B cell (primary cell): ENCODE data around the gene SDSL. TPM values are rescaled to one million over a fixed set of nuclear protein-coding genes. Genes with fewer than 3 reads are reported as not detected.
A peak's percentile ranks its signal among the peaks of the same experiment; 100 is the strongest.

Experiments
- ATAC-seq: fragments of 200-7000 bp; cut with Tn5 transposase; one replicate; pipeline ENCODE4 v1.10.0; 2021; ENCODE audit warnings: low read depth, mild to moderate bottlenecking, moderate number of reproducible peaks, moderate library complexity
- CTCF ChIA-PET: fragments of 350-600 bp; sonication (Branson Sonifier 250); formaldehyde crosslinking; loops from one replicate; lab custom pipeline; 2021; ENCODE audit warnings: antibody characterized with exemption, inconsistent platforms; lab: Charles Lee
- POLR2A ChIA-PET: fragments of 350-600 bp; sonication (Branson Sonifier 250); formaldehyde crosslinking; loops from one replicate; lab custom pipeline; 2021; ENCODE audit warnings: antibody characterized with exemption; lab: Charles Lee
- DNase-seq: peaks from one replicate; pipeline ENCODE4 v3.0.0; 2013
- H2AFZ ChIP-seq: 2 replicates; pipeline ENCODE4 v1.6.1; 2012; ENCODE audit warnings: mild to moderate bottlenecking, low read depth, low read length; ENCODE audit not compliant: insufficient read depth, poor library complexity, severe bottlenecking
- H3K27ac ChIP-seq, 2 donors: 1 replicate in 1 of 2; 2 replicates in 1 of 2; pipeline ENCODE4 v1.5.1; 2012 to 2013; ENCODE audit warnings: low read length in 2 of 2, mild to moderate bottlenecking in 2 of 2, moderate library complexity in 1 of 2
- H3K27me3 ChIP-seq, 4 experiments: fragments of 200-600 bp in 1 of 4; sonication (generic) in 1 of 4; replicated peaks in 1 of 4; 1 replicate in 2 of 4; 2 replicates in 2 of 4; pipeline versions ENCODE4 v1.6.1 to v1.7.0; 2013 to 2016; ENCODE audit warnings: low read length in 3 of 4, mild to moderate bottlenecking in 2 of 4, mixed read lengths in 1 of 4, moderate library complexity in 1 of 4; ENCODE audit not compliant: insufficient read depth in 4 of 4, control insufficient read depth in 3 of 4; ENCODE audit errors: control extremely low read depth in 1 of 4
- H3K36me3 ChIP-seq, 2 experiments: replicated peaks in 1 of 2; 1 replicate in 1 of 2; 2 replicates in 1 of 2; pipeline versions ENCODE4 v1.6.1 to v1.7.1; 2013; ENCODE audit warnings: low read length in 1 of 2; ENCODE audit not compliant: insufficient read depth in 2 of 2, control insufficient read depth in 1 of 2; ENCODE audit errors: control extremely low read depth in 1 of 2, extremely low read depth in 1 of 2
- H3K4me1 ChIP-seq, 2 donors: fragments of 200-600 bp in 1 of 2; sonication (generic) in 1 of 2; 1 replicate in 1 of 2; 2 replicates in 1 of 2; pipeline versions ENCODE4 v1.5.1 to v1.6.1; 2013 to 2017; ENCODE audit warnings: low read length in 2 of 2; ENCODE audit not compliant: control insufficient read depth in 2 of 2, insufficient read depth in 2 of 2
- H3K4me2 ChIP-seq: replicated peaks from 2 replicates; pipeline ENCODE3; 2012; ENCODE audit warnings: mild to moderate bottlenecking, low read depth, low read length; ENCODE audit not compliant: poor library complexity, severe bottlenecking
- H3K4me3 ChIP-seq, 5 experiments: fragments of 200-600 bp in 1 of 5; sonication (generic) in 1 of 5; 1 replicate in 3 of 5; 2 replicates in 2 of 5; pipeline versions ENCODE4 v1.5.1 to v1.7.0; 2011 to 2016; ENCODE audit warnings: low read length in 4 of 5, mild to moderate bottlenecking in 4 of 5, low read depth in 2 of 5, control low read depth in 1 of 5, moderate library complexity in 1 of 5; ENCODE audit not compliant: insufficient read depth in 1 of 5; ENCODE audit errors: control extremely low read depth in 1 of 5, extremely low read depth in 1 of 5
- H3K79me2 ChIP-seq: fragments of 200-600 bp; sonication (generic); one replicate; pipeline ENCODE4 v1.6.0; 2016; ENCODE audit warnings: low read length; ENCODE audit not compliant: control insufficient read depth, insufficient read depth
- H3K9ac ChIP-seq: fragments of 200-600 bp; sonication (generic); 2 replicates; pipeline ENCODE4 v1.6.1; 2017; ENCODE audit warnings: mild to moderate bottlenecking, low read length, moderate library complexity
- H3K9me3 ChIP-seq, 3 donors: one replicate each; pipeline versions ENCODE4 v1.6.1 to v1.7.1; 2013; ENCODE audit warnings: low read length in 2 of 3; ENCODE audit not compliant: control insufficient read depth in 2 of 3, insufficient read depth in 1 of 3; ENCODE audit errors: control extremely low read depth in 1 of 3
- H4K20me1 ChIP-seq: 2 replicates; pipeline ENCODE4 v1.6.0; 2012; ENCODE audit warnings: mild to moderate bottlenecking, low read length; ENCODE audit not compliant: insufficient read depth, control insufficient read depth, poor library complexity, severe bottlenecking
- H3K27ac Mint-ChIP-seq: one replicate; pipeline ENCODE4 v1.8.0; 2021; ENCODE audit warnings: mixed read lengths
- H3K27me3 Mint-ChIP-seq: one replicate; pipeline ENCODE4 v1.8.0; 2021; ENCODE audit warnings: mixed read lengths
- H3K4me1 Mint-ChIP-seq: one replicate; pipeline ENCODE4 v1.8.0; 2021; ENCODE audit warnings: mixed read lengths
- H3K4me3 Mint-ChIP-seq: one replicate; pipeline ENCODE4 v1.8.0; 2021; ENCODE audit warnings: mixed read lengths
- H3K9me3 Mint-ChIP-seq: one replicate; pipeline ENCODE4 v1.8.0; 2022; ENCODE audit warnings: mixed read lengths; ENCODE audit not compliant: insufficient read depth
- EZH2 ChIP-seq: IDR thresholded peaks from 2 replicates; pipeline ENCODE4 v1.6.1; 2012; ENCODE audit warnings: borderline replicate concordance, low read depth, mild to moderate bottlenecking, moderate library complexity, low read length; ENCODE audit not compliant: insufficient read depth, poor library complexity, severe bottlenecking
- WGBS: methylation state at CpG from one replicate; pipeline ENCODE4 v1.1.5; 2013; ENCODE audit warnings: missing lambda C conversion rate; ENCODE audit not compliant: insufficient coverage; 5-methylcytosine and 5-hydroxymethylcytosine counted together
- intact Hi-C: fragments of 100-400 bp; cut with micrococcal nuclease; formaldehyde crosslinking; loops from one replicate; pipeline ENCODE4 v1.10.0; 2022
- polyA plus RNA-seq: library from polyadenylated mRNA; depleted of rRNA; stranded (reverse); fragments of >200 nt; gene quantifications from 2 replicates; pipeline ENCODE4 v1.2.3, GENCODE V29; 2012
- total RNA-seq, 2 donors: library from RNA; stranded (reverse); fragments of 120-200 nt in 1 of 2; gene quantifications; 1 replicate in 1 of 2; 2 replicates in 1 of 2; pipeline versions ENCODE4 v1.2.3 to v1.2.4, GENCODE V29; 2013 to 2022
- TF ChIP-seq, protein P1 (sequence below): fragments of 200-600 bp; IDR thresholded peaks from one replicate; pipeline ENCODE4 v1.8.0; 2022; ENCODE audit warnings: antibody characterized with exemption, mild to moderate bottlenecking

The SDSL gene
- total and polyA plus RNA-seq, 2 donors (not counting 1 experiment from before 2014, with no cell fraction given) = 0.15 to 0.64 TPM

GRCh38 chr12:113462998-113463745 lies 41.0 kb downstream of the SDSL start:
- intact Hi-C loops = no loop called here
- TF ChIP-seq, protein P1, sequence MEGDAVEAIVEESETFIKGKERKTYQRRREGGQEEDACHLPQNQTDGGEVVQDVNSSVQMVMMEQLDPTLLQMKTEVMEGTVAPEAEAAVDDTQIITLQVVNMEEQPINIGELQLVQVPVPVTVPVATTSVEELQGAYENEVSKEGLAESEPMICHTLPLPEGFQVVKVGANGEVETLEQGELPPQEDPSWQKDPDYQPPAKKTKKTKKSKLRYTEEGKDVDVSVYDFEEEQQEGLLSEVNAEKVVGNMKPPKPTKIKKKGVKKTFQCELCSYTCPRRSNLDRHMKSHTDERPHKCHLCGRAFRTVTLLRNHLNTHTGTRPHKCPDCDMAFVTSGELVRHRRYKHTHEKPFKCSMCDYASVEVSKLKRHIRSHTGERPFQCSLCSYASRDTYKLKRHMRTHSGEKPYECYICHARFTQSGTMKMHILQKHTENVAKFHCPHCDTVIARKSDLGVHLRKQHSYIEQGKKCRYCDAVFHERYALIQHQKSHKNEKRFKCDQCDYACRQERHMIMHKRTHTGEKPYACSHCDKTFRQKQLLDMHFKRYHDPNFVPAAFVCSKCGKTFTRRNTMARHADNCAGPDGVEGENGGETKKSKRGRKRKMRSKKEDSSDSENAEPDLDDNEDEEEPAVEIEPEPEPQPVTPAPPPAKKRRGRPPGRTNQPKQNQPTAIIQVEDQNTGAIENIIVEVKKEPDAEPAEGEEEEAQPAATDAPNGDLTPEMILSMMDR = no peak
- peak; percentile 53 for TF ChIP-seq EZH2
- peaks cover 0 to 84% (median 53%) of the 10 kb centered on the region in 4 experiments for H3K27me3 ChIP-seq
- H3K4me2 ChIP-seq = peak overlapping the region; percentile 68
- peaks cover 0 to 41% (median 1%) of the 10 kb centered on the region in 3 donors for H3K9me3 ChIP-seq
- Mint-ChIP-seq H3K27me3 (peaks cover 58% of the 10 kb centered on the region), H3K4me1 (peaks cover 34% of the 10 kb centered on the region), H3K9me3 (no peaks in the 10 kb centered on the region), H3K4me3 (peak overlapping the region; percentile 68), H3K27ac (no peak overlapping the region)
- H2AFZ ChIP-seq = peak overlapping the region; percentile 44
- H4K20me1 ChIP-seq = no peaks in the 10 kb centered on the region
- H3K4me1 ChIP-seq = peaks cover 45 to 48% of the 10 kb centered on the region in 2 donors
- 10% methylated on average over 91 of the region's 91 CpGs for WGBS
- H3K79me2 ChIP-seq = no peaks in the 10 kb centered on the region
- CTCF ChIA-PET = interaction anchor here (2.1 kb wide), 1 partner anchor 128 kb away, joined by 4 read pairs; the partner anchor contains the start of gene SLC8B1
- no peaks in the 10 kb centered on the region for H3K36me3 ChIP-seq
- ATAC-seq (no peak), DNase-seq (no peak)
- H3K27ac ChIP-seq = no peak overlapping the region
- peak overlapping the region; percentile 35 for H3K9ac ChIP-seq
- H3K4me3 ChIP-seq = peak overlapping the region in 3 of 5 experiments; percentile 20 to 46 (median 32)
- POLR2A ChIA-PET = no interaction called here
